Measurements from ENCODE around the gene S100PBP. TPM values are rescaled to one million over a fixed set of nuclear protein-coding genes. Genes with fewer than 3 reads are reported as not detected.

The S100PBP gene
- polyA plus RNA-seq, 2 of the 4 experiments (the other 2 are of a cell fraction), result 16.1 to 41.9 TPM

DNA sequence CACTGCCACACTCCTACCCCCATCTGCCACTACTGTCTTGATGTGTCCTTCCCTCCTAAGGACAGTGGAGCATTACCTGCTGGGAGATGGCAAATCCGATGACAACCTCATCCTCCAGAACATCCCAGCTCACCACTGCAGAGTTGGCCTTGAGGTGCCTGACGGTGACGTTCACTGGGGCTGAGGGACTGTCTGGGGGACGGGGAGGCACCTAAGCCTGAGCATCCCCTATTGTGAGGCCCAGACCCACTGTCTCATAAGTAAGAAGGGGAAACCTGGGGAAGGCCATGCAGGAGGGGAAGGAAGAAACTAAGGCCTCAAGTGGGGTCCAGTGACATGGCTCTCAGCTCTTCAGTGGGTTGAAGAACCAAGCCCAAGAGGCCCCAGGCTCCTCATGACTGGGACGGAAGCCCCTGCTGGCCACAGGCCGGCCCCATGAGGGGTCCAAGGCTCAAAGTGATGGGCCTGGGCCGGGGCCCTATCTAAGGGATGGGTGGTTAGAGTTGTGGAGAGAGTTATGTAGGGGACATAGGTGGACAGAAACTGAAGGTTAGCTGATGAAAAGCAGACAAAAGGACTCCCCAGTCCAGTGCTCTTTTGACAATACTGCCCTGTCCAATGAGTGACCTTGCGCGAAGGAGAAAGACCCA, 51.5 kb downstream of the S100PBP start:
- ChIA-PET CTCF (interaction anchor here (0.9 kb wide), 1 partner anchor 145 kb away, joined by 3 read pairs; no protein-coding TSS in a partner anchor), POLR2A (no interaction called here)
- Histone ChIP-seq H3K4me2 (no peak overlapping the region), H3K4me1 (0 out of 3 replicates have a peak, but pooled peaks cover 2% of the 10 kb centered on the region), H3K4me3 (no peak overlapping the region), H3K9me3 (no peaks in the 10 kb centered on the region), H3K27ac (no peak overlapping the region)
- ATAC-seq (no peak), FAIRE-seq (no peak), DNase-seq (ENCODE audit: low read depth in 1 of 2, low spot score in 1 of 2) (no peak)
- 96% methylated on average over 8 of the region's 9 CpGs for WGBS (ENCODE audit: missing lambda C conversion rate)
- TF ChIP-seq FOXS1 (CRISPR knock-in tag; IDR thresholded peaks at IDR 0.05) (no peak), HEYL (CRISPR knock-in tag; IDR thresholded peaks at IDR 0.05) (no peak), POLR2AphosphoS2 (conservative IDR thresholded peaks at IDR 0.05; ENCODE audit: low read length) (no peak), HOXB13 (CRISPR knock-in tag; IDR thresholded peaks at IDR 0.05; ENCODE audit: low read depth) (no peak), TFCP2L1 (CRISPR knock-in tag; IDR thresholded peaks at IDR 0.05) (no peak), HOXB5 (CRISPR knock-in tag; IDR thresholded peaks at IDR 0.05) (no peak), ZC3H11A (IDR thresholded peaks at IDR 0.05) (no peak), NPAS2 (CRISPR knock-in tag; IDR thresholded peaks at IDR 0.05; ENCODE audit: borderline replicate concordance) (no peak), ZNF302 (CRISPR knock-in tag; IDR thresholded peaks at IDR 0.05) (no peak), GATA3 (IDR thresholded peaks at IDR 0.05; ENCODE audit: borderline replicate concordance) (no peak), RAD21 (conservative IDR thresholded peaks at IDR 0.05 in 1 of 2, IDR thresholded peaks at IDR 0.05 in 1 of 2) (no peak), CHD2 (IDR thresholded peaks at IDR 0.05; ENCODE audit: low read length, partially characterized antibody) (no peak), NFE2L2 (conservative IDR thresholded peaks at IDR 0.05; ENCODE audit: low read length) (no peak), EP300 (IDR thresholded peaks at IDR 0.05) (no peak), FOSL2 (IDR thresholded peaks at IDR 0.05) (no peak), FOSL2 (CRISPR knock-in tag; IDR thresholded peaks at IDR 0.05) (no peak), EHMT2 (IDR thresholded peaks at IDR 0.05; ENCODE audit: low read depth) (no peak), BHLHE40 (IDR thresholded peaks at IDR 0.05; ENCODE audit: low read depth, low read length) (no peak), ESRRA (IDR thresholded peaks at IDR 0.05; ENCODE audit: borderline replicate concordance, low read length) (no peak)
- TF ChIP-seq, protein P1, sequence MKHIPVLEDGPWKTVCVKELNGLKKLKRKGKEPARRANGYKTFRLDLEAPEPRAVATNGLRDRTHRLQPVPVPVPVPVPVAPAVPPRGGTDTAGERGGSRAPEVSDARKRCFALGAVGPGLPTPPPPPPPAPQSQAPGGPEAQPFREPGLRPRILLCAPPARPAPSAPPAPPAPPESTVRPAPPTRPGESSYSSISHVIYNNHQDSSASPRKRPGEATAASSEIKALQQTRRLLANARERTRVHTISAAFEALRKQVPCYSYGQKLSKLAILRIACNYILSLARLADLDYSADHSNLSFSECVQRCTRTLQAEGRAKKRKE (CRISPR knock-in tag; IDR thresholded peaks at IDR 0.05; ENCODE audit: low read depth), result no peak

DNA sequence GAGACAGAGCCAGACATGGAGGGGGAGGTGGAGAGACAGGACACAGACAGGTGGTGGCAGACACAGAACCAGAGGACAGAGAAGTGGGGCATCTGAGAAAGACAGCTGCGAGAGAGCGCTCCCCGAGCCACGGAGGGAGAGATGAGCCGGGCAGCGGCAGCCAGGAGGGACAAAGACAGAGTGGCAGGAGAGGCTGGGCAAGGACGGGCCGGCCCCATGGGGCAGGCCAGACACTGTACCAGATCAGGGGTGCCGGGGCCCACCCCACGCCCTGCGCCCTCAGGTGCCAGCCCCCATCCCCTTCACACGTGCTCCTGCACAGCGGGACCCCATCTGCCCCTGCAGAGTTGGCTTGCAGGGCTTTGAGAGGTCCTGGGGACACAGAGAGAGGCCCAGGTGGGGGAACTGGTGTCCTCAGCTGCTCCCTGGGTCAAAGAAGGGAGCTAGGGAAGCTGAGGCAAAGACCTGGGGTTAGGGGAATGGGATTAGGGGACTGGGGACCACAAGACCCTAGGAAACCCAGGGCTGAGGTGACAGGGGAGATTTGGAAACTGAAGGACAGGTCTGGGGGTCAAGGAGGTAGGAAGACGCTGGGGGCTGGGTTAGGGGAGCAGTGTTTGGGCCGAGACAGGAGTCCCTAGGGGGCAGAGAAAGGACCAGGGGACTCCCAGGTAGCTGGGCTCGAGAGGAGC, 52.6 kb downstream of the S100PBP start:
- no peaks in the 10 kb centered on the region for H3K9me3 ChIP-seq
- H3K27ac ChIP-seq, result peak overlapping the region in 1 of 2 experiments; percentile 84; a peak in 4 of 6 replicates
- WGBS (ENCODE audit: missing lambda C conversion rate), result 85% methylated on average over 11 of the region's 16 CpGs
- ChIA-PET POLR2A (no interaction called here), CTCF (interaction anchor here (2.0 kb wide), 1 partner anchor 24 kb away, joined by 4 read pairs; no protein-coding TSS in a partner anchor)
- DNase-seq (ENCODE audit: low read depth in 1 of 2, low spot score in 1 of 2) (no peak), FAIRE-seq (no peak), ATAC-seq (peak in 1 of 2 experiments; percentile 5; a peak in 1 of 6 replicates)
- H3K4me1 ChIP-seq, result 0 out of 3 replicates have a peak, but pooled peaks cover 2% of the 10 kb centered on the region
- TF ChIP-seq RCOR1 (IDR thresholded peaks at IDR 0.05; ENCODE audit: low read depth, low read length) (no peak), RNF2 (IDR thresholded peaks at IDR 0.05; ENCODE audit: borderline replicate concordance, low read depth) (no peak), HOXA7 (CRISPR knock-in tag; IDR thresholded peaks at IDR 0.05) (no peak), ZNF302 (CRISPR knock-in tag; IDR thresholded peaks at IDR 0.05) (no peak), RAD21 (conservative IDR thresholded peaks at IDR 0.05 in 1 of 2, IDR thresholded peaks at IDR 0.05 in 1 of 2) (no peak), HOXB5 (CRISPR knock-in tag; IDR thresholded peaks at IDR 0.05) (no peak), TFCP2L1 (CRISPR knock-in tag; IDR thresholded peaks at IDR 0.05) (no peak), KDM1A (IDR thresholded peaks at IDR 0.05; ENCODE audit: low read depth) (no peak), ZC3H11A (IDR thresholded peaks at IDR 0.05) (no peak)
- TF ChIP-seq, protein P1 (CRISPR knock-in tag; IDR thresholded peaks at IDR 0.05; ENCODE audit: low read depth), result no peak
- TF ChIP-seq, protein P2, sequence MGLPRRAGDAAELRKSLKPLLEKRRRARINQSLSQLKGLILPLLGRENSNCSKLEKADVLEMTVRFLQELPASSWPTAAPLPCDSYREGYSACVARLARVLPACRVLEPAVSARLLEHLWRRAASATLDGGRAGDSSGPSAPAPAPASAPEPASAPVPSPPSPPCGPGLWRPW (IDR thresholded peaks at IDR 0.05), result no peak
- H3K4me3 ChIP-seq, result peak overlapping the region; percentile 58
- H3K4me2 ChIP-seq, result peak overlapping the region; percentile 98

All from A549 (cell line).